Upper lobe of left lung (tissue), 4 donors: ENCODE data around the gene PROSER2.

Source experiments
- CTCF ChIP-seq, 6 experiments: fragments of 450-650 bp in 4 of 6; fragments of 200-600 bp in 2 of 6; sonication (generic) in 2 of 6; IDR thresholded peaks; one replicate each; pipeline ENCODE4 v1.5.1; 2016 to 2019; ENCODE audit warnings: antibody characterized with exemption in 6 of 6
- POLR2AphosphoS5 ChIP-seq, 2 donors: sonication (generic); formaldehyde crosslinking; IDR thresholded peaks; one replicate each; pipeline ENCODE4 v1.5.1; 2017; ENCODE audit warnings: antibody characterized with exemption in 2 of 2

- TF ChIP-seq CTCF (IDR thresholded peaks at IDR 0.05) (no peak), POLR2AphosphoS5 (IDR thresholded peaks at IDR 0.05) (no peak)
Observed at GRCh38 chr10:11871466-11871865, 48.3 kb downstream of the PROSER2 start.
